Hematopoietic multipotent progenitor cell treated with erythropoietin and hydrocortisone succinate and interleukin-3 and kit ligand, for 6 days (in vitro differentiated cells): Measurements from ENCODE around the gene ZBTB24.

Experiments
- DNase-seq: peaks from one replicate; pipeline ENCODE4 v3.0.0-alpha.2; 2015

The ZBTB24 gene

DNA sequence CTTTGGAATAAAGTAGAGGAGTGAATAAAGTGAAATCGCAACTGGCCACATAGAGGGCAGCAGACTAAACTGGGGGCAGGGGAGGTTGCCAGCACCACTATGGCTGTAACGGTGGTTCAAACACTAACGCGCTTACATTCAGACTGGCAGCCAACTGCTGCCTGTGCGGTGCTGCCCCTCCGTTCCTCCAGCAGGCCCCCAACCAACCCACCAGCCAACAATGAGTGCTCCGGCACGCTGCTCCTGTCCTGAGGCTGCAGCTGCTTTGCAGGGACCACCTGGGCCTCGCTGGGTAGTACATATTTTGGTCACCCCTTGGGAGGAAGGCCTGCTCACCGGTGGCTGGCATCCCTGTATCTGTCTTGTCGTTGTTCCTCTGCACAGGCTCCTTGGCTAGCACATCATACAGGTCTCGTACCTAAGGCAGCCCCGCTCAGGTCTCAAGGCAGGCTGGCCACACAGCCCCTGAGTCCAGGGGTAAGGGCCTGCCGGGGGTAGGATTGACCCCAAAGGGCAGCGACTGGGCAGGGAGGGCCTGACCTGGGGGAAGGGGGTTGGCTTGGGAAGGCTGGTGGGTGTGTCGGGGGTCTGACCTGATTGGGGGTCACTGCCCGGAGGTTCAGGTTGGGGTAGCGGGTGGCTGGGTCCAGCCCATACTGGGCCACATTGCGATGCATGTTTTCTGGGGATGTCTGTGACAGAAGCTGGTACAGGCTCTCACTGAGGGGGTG lies 33.8 kb downstream of the ZBTB24 start:
- no peak for DNase-seq

GRCh38 chr6:109448615-109449014 lies 34.4 kb downstream of the ZBTB24 start:
- no peak for DNase-seq

GRCh38 chr6:109447878-109448555 lies 35.0 kb downstream of the ZBTB24 start:
- peak; percentile 44 for DNase-seq

DNA sequence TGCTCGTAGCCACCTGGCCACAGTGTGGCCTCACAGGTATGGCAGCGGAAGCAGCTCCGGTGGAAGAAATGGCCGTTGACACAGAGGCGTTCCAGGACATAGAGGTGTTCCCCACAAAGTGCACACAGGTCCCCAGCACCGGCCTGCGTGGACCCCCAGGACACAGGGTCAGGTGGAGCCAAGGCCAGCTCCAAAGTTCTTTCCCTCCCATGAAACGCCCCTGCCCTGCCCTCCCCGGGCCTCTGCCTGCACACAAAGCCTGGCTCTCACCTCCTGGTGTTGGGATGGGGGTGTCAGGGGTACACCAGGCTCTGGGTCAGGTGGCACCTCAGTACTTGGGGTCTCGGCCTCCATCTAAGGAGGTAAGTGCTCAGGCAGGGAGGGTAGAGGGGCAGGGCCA lies 35.9 kb downstream of the ZBTB24 start:
- no peak for DNase-seq

DNA sequence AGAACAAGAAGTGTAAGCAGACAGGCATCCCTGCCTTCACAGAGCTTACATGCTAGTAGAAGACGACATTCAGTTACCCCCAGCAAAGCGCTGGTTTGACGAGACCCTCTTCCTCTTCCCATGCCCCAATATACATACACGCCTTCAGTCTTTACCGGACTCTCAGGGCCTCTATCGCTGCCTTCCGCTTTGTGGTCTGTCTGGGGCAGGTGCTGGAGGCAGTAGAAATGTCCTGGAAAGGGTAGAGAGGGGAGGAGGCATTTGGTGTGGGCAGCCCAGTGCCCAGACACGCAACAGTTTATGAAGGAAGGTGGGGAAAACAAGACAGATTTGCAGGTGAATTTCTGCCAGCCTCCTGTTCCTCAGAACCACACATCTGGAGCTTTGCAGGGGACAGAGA lies 36.5 kb downstream of the ZBTB24 start:
- no peak for DNase-seq

- DNase-seq: no peak
These were observed 36.9 kb downstream of the ZBTB24 start for GRCh38 chr6:109446072-109446471.

- no peak for DNase-seq
These were observed 37.6 kb downstream of the ZBTB24 start for GRCh38 chr6:109445382-109445781.

GRCh38 chr6:109443425-109443950 lies 39.5 kb downstream of the ZBTB24 start:
- no peak for DNase-seq

- DNase-seq: no peak
These were observed 40.6 kb downstream of the ZBTB24 start for GRCh38 chr6:109442393-109442924.

DNA sequence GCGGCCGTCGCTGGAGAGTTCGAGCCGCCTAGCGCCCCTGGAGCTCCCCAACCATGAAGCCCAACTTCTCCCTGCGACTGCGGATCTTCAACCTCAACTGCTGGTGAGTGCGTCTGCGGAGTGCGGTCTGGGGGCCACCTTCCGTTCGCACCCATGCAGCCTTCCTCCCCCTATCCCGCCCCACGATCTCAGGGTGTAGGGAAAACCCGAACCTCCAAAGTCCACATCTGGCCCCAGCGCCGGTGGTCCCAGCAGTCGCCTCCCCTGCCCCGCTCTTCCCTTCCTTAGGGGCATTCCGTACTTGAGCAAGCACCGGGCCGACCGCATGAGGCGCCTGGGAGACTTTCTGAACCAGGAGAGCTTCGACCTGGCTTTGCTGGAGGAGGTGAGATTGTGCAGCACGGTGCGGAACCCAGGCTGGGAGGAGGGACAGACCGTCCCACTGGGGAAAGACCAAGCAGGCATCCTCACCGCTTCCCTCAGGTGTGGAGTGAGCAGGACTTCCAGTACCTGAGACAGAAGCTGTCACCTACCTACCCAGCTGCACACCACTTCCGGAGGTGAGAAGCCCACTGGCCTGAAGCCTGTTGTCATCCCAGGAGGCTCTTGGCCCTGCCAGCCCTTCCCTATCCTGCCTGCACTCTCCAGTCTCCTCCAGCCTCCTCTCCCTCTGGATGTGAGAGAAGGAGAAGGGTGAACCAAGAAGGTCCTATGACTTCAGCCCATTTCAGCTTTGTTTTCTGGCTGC lies 41.8 kb downstream of the ZBTB24 start:
- DNase-seq: peak; percentile 74

DNA sequence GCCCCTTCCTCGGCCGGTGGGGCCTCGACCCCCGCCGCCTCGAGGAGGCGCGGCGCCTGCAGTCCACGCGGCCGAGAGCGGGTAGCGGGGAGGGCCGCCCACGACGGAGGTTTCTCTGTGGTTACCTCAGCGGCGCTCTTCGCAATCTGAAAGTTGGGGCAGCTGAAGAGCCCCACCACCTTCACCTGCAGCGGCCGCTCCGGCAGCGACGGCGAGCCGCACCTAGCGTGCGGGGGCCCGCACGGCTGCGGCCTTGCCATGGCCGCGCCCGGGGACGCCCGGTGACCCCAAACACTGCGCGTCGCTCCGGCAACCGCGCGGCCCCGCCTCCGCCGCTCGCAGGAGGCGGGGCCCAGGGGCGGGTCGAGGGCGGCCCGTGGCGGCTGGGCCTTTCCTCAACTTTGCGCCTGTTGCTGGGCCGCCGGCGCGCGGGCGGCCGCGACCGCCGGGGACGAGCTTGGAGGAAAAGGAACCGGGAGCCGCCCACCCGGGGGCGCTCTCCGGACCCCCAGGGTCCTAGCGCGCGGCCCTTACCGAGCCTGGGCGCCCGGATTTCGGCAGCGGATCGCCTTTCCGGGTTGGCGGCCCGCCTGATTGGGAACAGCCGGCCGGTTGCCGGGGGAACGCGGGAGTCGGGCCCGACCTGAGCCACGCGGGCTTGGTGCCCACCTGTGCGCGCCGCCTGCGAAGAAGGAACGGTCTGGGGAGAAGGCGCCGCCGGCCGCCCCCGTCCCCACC lies 42.5 kb downstream of the ZBTB24 start, which contains the start of the genes PPIL6 and SMPD2:
TSS of gene PPIL6 (minus strand) at position 298 of the 738 bp plus-strand sequence. CDS start at position 260, 38 bp downstream.
TSS of gene SMPD2 (plus strand) at position 394 of the 738 bp plus-strand sequence. CDS start 398 bp downstream, outside the sequence.
- DNase-seq: peak; percentile 89

GRCh38 chr6:109436041-109436440 lies 47.0 kb downstream of the ZBTB24 start:
- no peak for DNase-seq

DNA sequence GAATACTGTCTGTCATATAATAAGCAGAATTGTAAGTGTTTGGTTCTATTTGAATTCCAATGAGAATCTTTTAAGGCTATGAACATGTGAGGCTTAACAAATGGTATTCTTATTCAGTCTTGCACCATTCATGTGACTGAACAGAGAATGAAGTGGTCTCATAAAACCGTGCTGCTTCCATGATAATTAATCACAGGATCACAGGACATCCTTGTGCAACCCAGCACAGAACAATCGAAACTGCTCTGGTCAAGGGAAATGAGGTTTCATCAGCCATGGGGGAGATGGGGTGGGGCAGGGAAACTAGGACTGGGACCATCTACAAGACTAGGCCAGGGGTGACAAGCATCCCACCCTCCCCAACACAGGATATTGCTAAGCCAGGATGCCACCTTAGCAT lies 48.6 kb downstream of the ZBTB24 start:
- DNase-seq: no peak

DNA sequence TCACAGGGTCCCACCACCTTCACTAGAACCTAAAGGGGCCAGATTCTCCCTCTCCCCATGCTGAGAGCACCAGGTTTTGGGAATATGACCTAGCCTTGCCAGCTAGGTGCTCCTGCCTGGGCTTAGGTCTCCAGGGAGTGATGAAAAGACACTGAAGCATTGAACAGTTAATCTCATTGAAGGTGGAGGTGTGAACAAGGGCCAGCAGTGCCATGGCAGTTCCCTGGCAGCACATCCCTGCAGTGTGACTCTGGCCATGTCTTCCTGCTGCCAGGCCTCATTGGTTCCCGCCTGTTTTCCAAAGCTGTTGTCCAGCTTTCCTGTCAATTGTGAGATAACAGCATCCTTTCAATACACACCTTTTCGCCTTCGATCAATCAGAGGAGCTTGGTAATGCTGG lies 53.5 kb downstream of the ZBTB24 start:
- no peak for DNase-seq

GRCh38 chr6:109428889-109429477 lies 54.0 kb downstream of the ZBTB24 start:
- no peak for DNase-seq

- no peak for DNase-seq
These were observed 58.1 kb downstream of the ZBTB24 start for GRCh38 chr6:109424946-109425345.

DNA sequence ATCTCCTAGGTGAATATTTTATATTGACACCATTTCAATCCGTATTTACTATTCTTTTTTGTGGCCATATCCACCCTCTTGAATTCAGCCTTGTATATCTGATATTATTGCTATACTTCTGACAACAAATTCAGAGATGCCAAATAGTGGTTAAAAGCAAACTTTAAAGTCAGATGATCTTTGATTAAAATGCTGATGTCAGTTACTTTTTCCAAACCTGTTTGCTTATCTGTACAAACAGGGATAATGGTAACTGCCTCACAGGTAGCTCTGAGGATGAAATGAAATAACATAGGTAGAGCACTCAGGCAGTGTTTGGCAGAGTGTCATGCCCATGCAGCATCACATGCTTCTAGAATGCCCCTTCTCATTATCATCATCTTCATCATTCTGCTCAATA lies 61.8 kb downstream of the ZBTB24 start:
- DNase-seq: no peak

- no peak for DNase-seq
These were observed 62.3 kb downstream of the ZBTB24 start for GRCh38 chr6:109420751-109421150.

DNA sequence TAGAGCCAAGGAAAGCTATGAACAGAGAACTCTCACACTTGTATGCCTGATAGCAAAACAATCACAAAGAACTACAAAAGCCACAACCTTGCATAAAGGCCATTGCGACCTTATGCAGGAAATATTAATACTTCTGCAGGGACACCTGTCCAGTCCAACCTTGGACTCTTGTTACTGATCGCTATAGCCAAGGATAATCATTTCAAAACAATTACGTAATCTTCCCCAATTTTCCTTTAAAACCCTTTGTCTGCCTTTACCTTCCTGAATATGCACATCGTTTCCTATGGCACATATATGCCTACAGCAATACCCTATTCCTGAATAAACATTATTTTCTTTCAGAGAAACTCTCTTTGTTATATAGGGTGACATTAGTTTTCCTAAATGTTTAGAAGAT lies 65.4 kb downstream of the ZBTB24 start:
- DNase-seq: no peak
